K562 (cell line): ENCODE measurements around the gene YBX3. TPM values are rescaled to one million over a fixed set of nuclear protein-coding genes. Genes with fewer than 3 reads are reported as not detected.

Source experiments
- BMI1 ChIP-seq: fragments of 150-350 bp; IDR thresholded peaks from 2 replicates; pipeline ENCODE4 v1.6.1; 2014; ENCODE audit warnings: low read length
- C11orf30 ChIP-seq: fragments of 450-650 bp; IDR thresholded peaks from 2 replicates; pipeline ENCODE4 v1.6.1; 2016; ENCODE audit warnings: low read depth, mild to moderate bottlenecking
- CEBPG ChIP-seq, 3 experiments: fragments of 200-800 bp in 1 of 3; sonication (Bioruptor generic) in 1 of 3; sonication (generic) in 1 of 3; formaldehyde crosslinking in 1 of 3; IDR thresholded peaks in 2 of 3; conservative IDR thresholded peaks in 1 of 3; 2 replicates each; pipeline versions ENCODE4 v1.6.1 to v1.8.0; 2016 to 2022; ENCODE audit warnings: missing compliant biosample characterization in 2 of 3, missing genetic modification characterization in 2 of 3, mild to moderate bottlenecking in 1 of 3, missing genetic modification reagents in 1 of 3
- NEUROD1 ChIP-seq: fragments of 150-350 bp; IDR thresholded peaks from 2 replicates; pipeline ENCODE4 v1.6.1; 2014; ENCODE audit warnings: borderline replicate concordance, low read length, low read depth; ENCODE audit not compliant: partially characterized antibody
- NFE2L1 ChIP-seq: fragments of 450-650 bp; IDR thresholded peaks from 2 replicates; pipeline ENCODE4 v1.6.1; 2016; ENCODE audit warnings: missing genetic modification characterization, low read depth, mild to moderate bottlenecking, missing compliant biosample characterization, moderate library complexity, borderline replicate concordance
- SMARCA5 ChIP-seq: fragments of 450-650 bp; IDR thresholded peaks from 2 replicates; pipeline ENCODE4 v1.6.1; 2016
- STAG1 ChIP-seq: sonication (generic); formaldehyde crosslinking; IDR thresholded peaks from 2 replicates; pipeline ENCODE4 v1.5.0; 2020; ENCODE audit warnings: missing genetic modification reagents, borderline replicate concordance
- ZFP91 ChIP-seq: sonication (generic); formaldehyde crosslinking; IDR thresholded peaks from 2 replicates; pipeline ENCODE4 v1.8.0; 2022; ENCODE audit warnings: mild to moderate bottlenecking, missing genetic modification reagents
- ZKSCAN3 ChIP-seq: fragments of 250-450 bp; sonication (Bioruptor Pico); IDR thresholded peaks from 2 replicates; pipeline ENCODE4 v1.4.0; 2020
- ZNF280B ChIP-seq: fragments of 250-450 bp; sonication (Bioruptor Pico); IDR thresholded peaks from 2 replicates; pipeline ENCODE4 v1.5.1; 2021; ENCODE audit warnings: mild to moderate bottlenecking
- ZNF311 ChIP-seq: fragments of 250-450 bp; sonication (Bioruptor Pico); IDR thresholded peaks from 2 replicates; pipeline ENCODE4 v1.4.0; 2020; ENCODE audit warnings: mild to moderate bottlenecking, moderate library complexity
- ZNF347 ChIP-seq: fragments of 450-650 bp; formaldehyde crosslinking; IDR thresholded peaks from 2 replicates; pipeline ENCODE4 v1.4.0; 2020; ENCODE audit warnings: low read depth, mild to moderate bottlenecking, moderate library complexity
- ZNF699 ChIP-seq: fragments of 250-450 bp; sonication (Bioruptor Pico); IDR thresholded peaks from 2 replicates; pipeline ENCODE4 v1.8.0; 2021; ENCODE audit warnings: mild to moderate bottlenecking, moderate library complexity; ENCODE audit not compliant: insufficient replicate concordance
- ZNF75A ChIP-seq: fragments of 450-650 bp; formaldehyde crosslinking; IDR thresholded peaks from 2 replicates; pipeline ENCODE4 v1.4.0; 2020; ENCODE audit warnings: mild to moderate bottlenecking
- polyA plus RNA-seq, 8 experiments: library from polyadenylated mRNA; depleted of rRNA in 4 of 8; stranded (reverse) in 5 of 8; unstranded in 3 of 8; fragments of >200 nt; fragmentation: Nextera tagmentation in 2 of 8; fragmentation: Illumina TruSeq in 1 of 8; extraction: Ambion mirVana in 2 of 8; extraction: Trizol in 1 of 8; gene quantifications; 2 replicates each; pipeline versions ENCODE4 v1.2.1 to v1.2.3, GENCODE V29; 2011 to 2014; ENCODE audit warnings: inconsistent platforms in 1 of 8, missing spikeins in 1 of 8
- total RNA-seq, 7 experiments: library from RNA; depleted of rRNA in 6 of 7; stranded (reverse); fragments of >200 nt in 6 of 7; fragmentation: Illumina TruSeq in 2 of 7; extraction: Trizol in 2 of 7; gene quantifications; 2 replicates each; pipeline versions ENCODE4 v1.2.1 to v1.2.3, GENCODE V29; 2011 to 2021; ENCODE audit warnings: low replicate concordance in 1 of 7
- TF ChIP-seq, protein P1 (sequence below): sonication (generic); formaldehyde crosslinking; IDR thresholded peaks from 2 replicates; pipeline ENCODE4 v1.8.1; 2023; ENCODE audit warnings: missing genetic modification reagents, mild to moderate bottlenecking, borderline replicate concordance
- TF ChIP-seq, protein P2 (sequence below): IDR thresholded peaks from 2 replicates; pipeline ENCODE4 v1.6.1; 2011; ENCODE audit warnings: borderline replicate concordance, low read depth, mild to moderate bottlenecking, moderate library complexity, low read length; ENCODE audit not compliant: insufficient read depth, poor library complexity, severe bottlenecking

YBX3 gene
- total and polyA plus RNA-seq, 9 of the 15 experiments (the other 6 are each of a cell fraction or from before 2014, with no cell fraction given) = 47.0 to 239 (median 81.5) TPM

DNA sequence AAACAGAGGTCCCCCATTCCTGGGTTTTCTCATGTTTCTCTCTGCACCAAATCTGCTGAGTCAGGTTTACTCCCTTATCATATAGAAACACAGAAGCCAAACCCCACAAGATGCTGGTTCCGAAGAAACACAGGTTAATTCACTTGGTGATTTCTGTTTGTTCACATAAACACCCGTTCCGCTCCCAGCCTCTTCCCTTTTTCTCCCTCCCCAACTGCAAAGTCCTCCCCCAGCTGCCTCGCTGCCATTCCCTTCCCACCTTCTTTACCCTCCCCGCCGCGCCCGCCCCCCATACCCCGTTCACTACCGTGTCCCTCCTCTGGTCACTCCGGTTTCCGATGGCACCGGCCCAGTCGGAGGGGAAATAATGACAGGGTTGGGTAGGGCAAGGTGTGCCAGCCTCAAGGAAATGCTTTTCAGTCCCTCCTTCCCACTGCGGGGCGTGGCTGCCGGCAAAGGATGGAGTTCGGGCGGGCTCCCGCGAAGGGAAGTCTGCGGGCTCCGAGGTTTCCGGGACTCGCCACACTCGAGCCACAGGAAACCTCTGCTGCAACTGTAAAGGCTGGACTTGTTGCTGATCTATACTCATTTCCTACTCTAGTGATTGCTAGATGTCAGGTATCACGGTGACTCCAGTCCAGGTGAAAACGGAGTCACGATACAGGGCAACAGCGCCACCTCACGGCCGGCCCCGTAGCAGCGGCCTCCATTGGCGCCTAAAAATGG is 49.3 kb downstream of the YBX3 start, which contains the start of gene STYK1 (continued):
- TF ChIP-seq ZNF347 (CRISPR knock-in tag) = no peak
- no peak for TF ChIP-seq SMARCA5
- no peak; the same call in 1 of the 2 replicates for TF ChIP-seq NFE2L1
- TF ChIP-seq ZNF311 (CRISPR knock-in tag) = no peak
- TF ChIP-seq, protein P1, sequence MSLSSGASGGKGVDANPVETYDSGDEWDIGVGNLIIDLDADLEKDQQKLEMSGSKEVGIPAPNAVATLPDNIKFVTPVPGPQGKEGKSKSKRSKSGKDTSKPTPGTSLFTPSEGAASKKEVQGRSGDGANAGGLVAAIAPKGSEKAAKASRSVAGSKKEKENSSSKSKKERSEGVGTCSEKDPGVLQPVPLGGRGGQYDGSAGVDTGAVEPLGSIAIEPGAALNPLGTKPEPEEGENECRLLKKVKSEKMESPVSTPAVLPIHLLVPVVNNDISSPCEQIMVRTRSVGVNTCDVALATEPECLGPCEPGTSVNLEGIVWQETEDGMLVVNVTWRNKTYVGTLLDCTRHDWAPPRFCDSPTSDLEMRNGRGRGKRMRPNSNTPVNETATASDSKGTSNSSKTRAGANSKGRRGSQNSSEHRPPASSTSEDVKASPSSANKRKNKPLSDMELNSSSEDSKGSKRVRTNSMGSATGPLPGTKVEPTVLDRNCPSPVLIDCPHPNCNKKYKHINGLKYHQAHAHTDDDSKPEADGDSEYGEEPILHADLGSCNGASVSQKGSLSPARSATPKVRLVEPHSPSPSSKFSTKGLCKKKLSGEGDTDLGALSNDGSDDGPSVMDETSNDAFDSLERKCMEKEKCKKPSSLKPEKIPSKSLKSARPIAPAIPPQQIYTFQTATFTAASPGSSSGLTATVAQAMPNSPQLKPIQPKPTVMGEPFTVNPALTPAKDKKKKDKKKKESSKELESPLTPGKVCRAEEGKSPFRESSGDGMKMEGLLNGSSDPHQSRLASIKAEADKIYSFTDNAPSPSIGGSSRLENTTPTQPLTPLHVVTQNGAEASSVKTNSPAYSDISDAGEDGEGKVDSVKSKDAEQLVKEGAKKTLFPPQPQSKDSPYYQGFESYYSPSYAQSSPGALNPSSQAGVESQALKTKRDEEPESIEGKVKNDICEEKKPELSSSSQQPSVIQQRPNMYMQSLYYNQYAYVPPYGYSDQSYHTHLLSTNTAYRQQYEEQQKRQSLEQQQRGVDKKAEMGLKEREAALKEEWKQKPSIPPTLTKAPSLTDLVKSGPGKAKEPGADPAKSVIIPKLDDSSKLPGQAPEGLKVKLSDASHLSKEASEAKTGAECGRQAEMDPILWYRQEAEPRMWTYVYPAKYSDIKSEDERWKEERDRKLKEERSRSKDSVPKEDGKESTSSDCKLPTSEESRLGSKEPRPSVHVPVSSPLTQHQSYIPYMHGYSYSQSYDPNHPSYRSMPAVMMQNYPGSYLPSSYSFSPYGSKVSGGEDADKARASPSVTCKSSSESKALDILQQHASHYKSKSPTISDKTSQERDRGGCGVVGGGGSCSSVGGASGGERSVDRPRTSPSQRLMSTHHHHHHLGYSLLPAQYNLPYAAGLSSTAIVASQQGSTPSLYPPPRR (CRISPR knock-in tag) = no peak
- TF ChIP-seq NEUROD1 = no peak
- TF ChIP-seq ZKSCAN3 (CRISPR knock-in tag) = no peak
- TF ChIP-seq, protein P2, sequence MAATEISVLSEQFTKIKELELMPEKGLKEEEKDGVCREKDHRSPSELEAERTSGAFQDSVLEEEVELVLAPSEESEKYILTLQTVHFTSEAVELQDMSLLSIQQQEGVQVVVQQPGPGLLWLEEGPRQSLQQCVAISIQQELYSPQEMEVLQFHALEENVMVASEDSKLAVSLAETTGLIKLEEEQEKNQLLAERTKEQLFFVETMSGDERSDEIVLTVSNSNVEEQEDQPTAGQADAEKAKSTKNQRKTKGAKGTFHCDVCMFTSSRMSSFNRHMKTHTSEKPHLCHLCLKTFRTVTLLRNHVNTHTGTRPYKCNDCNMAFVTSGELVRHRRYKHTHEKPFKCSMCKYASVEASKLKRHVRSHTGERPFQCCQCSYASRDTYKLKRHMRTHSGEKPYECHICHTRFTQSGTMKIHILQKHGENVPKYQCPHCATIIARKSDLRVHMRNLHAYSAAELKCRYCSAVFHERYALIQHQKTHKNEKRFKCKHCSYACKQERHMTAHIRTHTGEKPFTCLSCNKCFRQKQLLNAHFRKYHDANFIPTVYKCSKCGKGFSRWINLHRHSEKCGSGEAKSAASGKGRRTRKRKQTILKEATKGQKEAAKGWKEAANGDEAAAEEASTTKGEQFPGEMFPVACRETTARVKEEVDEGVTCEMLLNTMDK = no peak
- TF ChIP-seq ZNF280B (CRISPR knock-in tag) = no peak
- TF ChIP-seq C11orf30 = peak; percentile 99
- TF ChIP-seq ZFP91 (CRISPR knock-in tag) = no peak
- no peak for TF ChIP-seq BMI1
- no peak for TF ChIP-seq ZNF699 (CRISPR knock-in tag)
- peak; percentile 61; the same call in 1 of the 2 replicates for TF ChIP-seq STAG1 (CRISPR knock-in tag)
- TF ChIP-seq CEBPG (CRISPR knock-in tag; IDR thresholded peaks at IDR 0.05) = no peak
- TF ChIP-seq CEBPG (tag; conservative IDR thresholded peaks at IDR 0.05 in 1 of 2, IDR thresholded peaks at IDR 0.05 in 1 of 2) = no peak
- no peak for TF ChIP-seq ZNF75A (CRISPR knock-in tag)
